Measurements from ENCODE around the gene ALG12. TPM values are rescaled to one million over a fixed set of nuclear protein-coding genes. Genes with fewer than 3 reads are reported as not detected.
A peak's percentile ranks its signal among the peaks of the same experiment; 100 is the strongest.

Gene ALG12
- total and polyA plus RNA-seq, 2 of the 13 experiments (the other 11 are each of a cell fraction or from before 2014, with no cell fraction given) = 7.8 to 15.8 TPM

GRCh38 chr22:49959782-49960158, 41.5 kb upstream of the ALG12 start (continued):
- TF ChIP-seq ZNF142 (CRISPR knock-in tag; IDR thresholded peaks at IDR 0.05) (no peak), BATF2 (CRISPR knock-in tag; IDR thresholded peaks at IDR 0.05) (no peak), RFXANK (CRISPR knock-in tag; IDR thresholded peaks at IDR 0.05) (no peak), ZNF737 (CRISPR knock-in tag; IDR thresholded peaks at IDR 0.05; ENCODE audit: borderline replicate concordance) (no peak), FOSL1 (CRISPR knock-in tag; IDR thresholded peaks at IDR 0.05; ENCODE audit: borderline replicate concordance) (peak; percentile 34; the same call in 1 of the 2 replicates), ZNF746 (CRISPR knock-in tag; IDR thresholded peaks at IDR 0.05) (no peak), FIP1L1 (IDR thresholded peaks at IDR 0.05; ENCODE audit: borderline replicate concordance, insufficient read depth, low read depth, low read length) (no peak), ZFP36 (IDR thresholded peaks at IDR 0.05; ENCODE audit: borderline replicate concordance, low read depth, low read length, partially characterized antibody) (peak; percentile 100), ZNF709 (CRISPR knock-in tag; IDR thresholded peaks at IDR 0.05) (no peak), XRCC5 (optimal IDR thresholded peaks at IDR 0.05; ENCODE audit: low read length) (peak; percentile 7), SOX13 (IDR thresholded peaks at IDR 0.05) (no peak), SOX13 (CRISPR knock-in tag; conservative IDR thresholded peaks at IDR 0.05 in 1 of 2, IDR thresholded peaks at IDR 0.05 in 1 of 2) (0 out of 4 replicates have a peak, but pooled peaks of 1 of the 2 experiments have one; percentile 25), IKZF5 (CRISPR knock-in tag; IDR thresholded peaks at IDR 0.05) (peak; percentile 40; the same call in 1 of the 2 replicates), RXRA (CRISPR knock-in tag; IDR thresholded peaks at IDR 0.05) (no peak), PAX8 (CRISPR knock-in tag; IDR thresholded peaks at IDR 0.05; ENCODE audit: borderline replicate concordance) (no peak), HMG20A (CRISPR knock-in tag; IDR thresholded peaks at IDR 0.05; ENCODE audit: borderline replicate concordance) (peak; percentile 6; the same call in 1 of the 2 replicates), ZMYM3 (CRISPR knock-in tag; IDR thresholded peaks at IDR 0.05) (peak; percentile 96), MYNN (CRISPR knock-in tag; IDR thresholded peaks at IDR 0.05; ENCODE audit: low read depth) (no peak), FOXM1 (CRISPR knock-in tag; IDR thresholded peaks at IDR 0.05) (no peak), NR2F6 (IDR thresholded peaks at IDR 0.05) (no peak), NR2F6 (CRISPR knock-in tag; IDR thresholded peaks at IDR 0.05) (0 out of 2 replicates have a peak, but pooled peaks have one; percentile 8), KMT2A (CRISPR knock-in tag; IDR thresholded peaks at IDR 0.05) (no peak), CREBL2 (CRISPR knock-in tag; IDR thresholded peaks at IDR 0.05; ENCODE audit: borderline replicate concordance) (no peak), SKI (IDR thresholded peaks at IDR 0.05; ENCODE audit: partially characterized antibody) (peak; percentile 78), MAF1 (CRISPR knock-in tag; IDR thresholded peaks at IDR 0.05; ENCODE audit: borderline replicate concordance) (peak; percentile 69; the same call in 1 of the 2 replicates)
